ENCODE measurements around the gene ASAP3. TPM values are rescaled to one million over a fixed set of nuclear protein-coding genes. Genes with fewer than 3 reads are reported as not detected.

The ASAP3 gene
- total and polyA plus RNA-seq, 2 donors (not counting 3 experiments of a cell fraction or from before 2014, with no cell fraction given) = 12.5 to 14.2 TPM

DNA sequence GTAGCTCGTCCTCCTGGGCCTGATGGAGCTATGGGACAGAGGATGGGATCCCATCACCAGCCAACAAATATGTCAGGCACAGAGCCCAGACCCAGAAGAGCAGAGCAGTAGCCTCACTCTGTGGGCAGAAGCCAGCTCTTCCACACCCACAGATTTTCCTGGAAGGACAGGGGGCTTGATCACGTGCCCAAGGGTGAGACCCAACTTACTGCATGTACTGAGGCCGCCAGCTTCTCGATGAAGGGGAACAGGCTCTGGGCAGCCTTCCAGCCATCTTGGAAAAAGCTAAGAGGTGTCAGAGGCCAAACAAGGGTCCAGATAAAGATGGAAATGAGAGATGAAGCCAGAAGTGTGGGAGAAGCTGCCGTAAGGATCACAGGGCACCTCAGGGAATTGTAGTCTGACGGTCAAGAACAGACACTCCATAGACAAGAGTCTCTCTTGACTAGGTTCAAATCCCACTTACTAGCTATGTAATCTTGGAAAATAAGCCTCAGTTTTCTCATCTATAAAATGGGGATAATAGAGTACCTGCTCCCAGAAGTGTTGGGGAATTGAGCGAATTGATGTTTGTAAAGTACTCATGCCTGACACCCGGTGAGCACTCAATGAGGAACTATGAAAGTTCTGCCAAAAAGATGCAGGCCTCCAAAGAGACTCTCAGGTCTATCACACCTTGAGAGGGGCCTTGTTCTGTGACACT, 42.4 kb downstream of the ASAP3 start:
- CTCF ChIA-PET = interaction anchor here (1.0 to 2.1 kb wide), 3 partner anchors 15 to 55 kb away, joined by 3 to 8 read pairs (median 6); no protein-coding TSS in a partner anchor
- no peak overlapping the region for H3K4me3 ChIP-seq (replicated peaks in 1 of 3; ENCODE audit: insufficient read depth in 1 of 3, low read depth in 1 of 3, low read length in 3 of 3)
- intact Hi-C loops (cut with micrococcal nuclease) = no loop called here

More for the DNA sequence above, 42.4 kb downstream of the ASAP3 start:
- no peak for DNase-seq (ENCODE audit: low read depth, low spot score)
- dilution Hi-C loops (cut with MboI; ENCODE audit: extremely low pct_ligation_motif_present, low sequenced_read_pairs) = no loop called here
- TF ChIP-seq, protein P1, sequence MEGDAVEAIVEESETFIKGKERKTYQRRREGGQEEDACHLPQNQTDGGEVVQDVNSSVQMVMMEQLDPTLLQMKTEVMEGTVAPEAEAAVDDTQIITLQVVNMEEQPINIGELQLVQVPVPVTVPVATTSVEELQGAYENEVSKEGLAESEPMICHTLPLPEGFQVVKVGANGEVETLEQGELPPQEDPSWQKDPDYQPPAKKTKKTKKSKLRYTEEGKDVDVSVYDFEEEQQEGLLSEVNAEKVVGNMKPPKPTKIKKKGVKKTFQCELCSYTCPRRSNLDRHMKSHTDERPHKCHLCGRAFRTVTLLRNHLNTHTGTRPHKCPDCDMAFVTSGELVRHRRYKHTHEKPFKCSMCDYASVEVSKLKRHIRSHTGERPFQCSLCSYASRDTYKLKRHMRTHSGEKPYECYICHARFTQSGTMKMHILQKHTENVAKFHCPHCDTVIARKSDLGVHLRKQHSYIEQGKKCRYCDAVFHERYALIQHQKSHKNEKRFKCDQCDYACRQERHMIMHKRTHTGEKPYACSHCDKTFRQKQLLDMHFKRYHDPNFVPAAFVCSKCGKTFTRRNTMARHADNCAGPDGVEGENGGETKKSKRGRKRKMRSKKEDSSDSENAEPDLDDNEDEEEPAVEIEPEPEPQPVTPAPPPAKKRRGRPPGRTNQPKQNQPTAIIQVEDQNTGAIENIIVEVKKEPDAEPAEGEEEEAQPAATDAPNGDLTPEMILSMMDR (IDR thresholded peaks at IDR 0.05; ENCODE audit: extremely low read depth in 1 of 2, insufficient read depth in 1 of 2, low read depth in 1 of 2, low read length in 2 of 2) = no peak
- TF ChIP-seq EZH2 (IDR thresholded peaks at IDR 0.05; ENCODE audit: borderline replicate concordance, low read depth, low read length, severe bottlenecking) (no peak), GATA2 (IDR thresholded peaks at IDR 0.05; ENCODE audit: insufficient read depth, insufficient read length, low read depth, low read length) (no peak), FOS (IDR thresholded peaks at IDR 0.05; ENCODE audit: borderline replicate concordance, insufficient read depth, low read length) (no peak), MYC (IDR thresholded peaks at IDR 0.05; ENCODE audit: low read depth, low read length) (no peak), POLR2A (IDR thresholded peaks at IDR 0.05; ENCODE audit: low read depth, low read length) (no peak), POLR2AphosphoS5 (IDR thresholded peaks at IDR 0.05; ENCODE audit: insufficient read depth, low read depth, low read length) (no peak), JUN (IDR thresholded peaks at IDR 0.05; ENCODE audit: borderline replicate concordance, insufficient read depth, insufficient read length, low read depth) (no peak)
- TF ChIP-seq, protein P2, sequence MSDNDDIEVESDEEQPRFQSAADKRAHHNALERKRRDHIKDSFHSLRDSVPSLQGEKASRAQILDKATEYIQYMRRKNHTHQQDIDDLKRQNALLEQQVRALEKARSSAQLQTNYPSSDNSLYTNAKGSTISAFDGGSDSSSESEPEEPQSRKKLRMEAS (IDR thresholded peaks at IDR 0.05; ENCODE audit: insufficient read depth, insufficient read length) = no peak
- no peaks in the 10 kb centered on the region for H3K27me3 ChIP-seq (ENCODE audit: control insufficient read depth in 2 of 2, insufficient read depth in 2 of 2, low read length in 2 of 2)
- H2AFZ ChIP-seq (ENCODE audit: low read depth, low read length) = no peak overlapping the region
- H3K79me2 ChIP-seq (ENCODE audit: control insufficient read depth, insufficient read depth, low read length) = no peaks in the 10 kb centered on the region
- POLR2A ChIA-PET = no interaction called here
- no peaks in the 10 kb centered on the region for H3K9me1 ChIP-seq (replicated peaks; ENCODE audit: control insufficient read depth, extremely low read depth, insufficient read depth, low read length)
- no peak overlapping the region for H3K4me2 ChIP-seq (ENCODE audit: insufficient read depth, low read length)
- no peak overlapping the region for H3K27ac ChIP-seq (ENCODE audit: insufficient read depth, low read depth, low read length)
- H3K36me3 ChIP-seq (ENCODE audit: control insufficient read depth in 2 of 2, extremely low read depth in 1 of 2, insufficient read depth in 2 of 2, low read length in 2 of 2) = no peaks in the 10 kb centered on the region
- H3K9me3 ChIP-seq (replicated peaks; ENCODE audit: control insufficient read depth, insufficient read depth, low read length) = no peaks in the 10 kb centered on the region
- no peak overlapping the region for H3K9ac ChIP-seq (replicated peaks; ENCODE audit: extremely low read depth, insufficient read depth, low read length)
- H4K20me1 ChIP-seq (replicated peaks; ENCODE audit: control insufficient read depth, extremely low read depth, insufficient read depth, low read length) = no peaks in the 10 kb centered on the region
- H3K4me1 ChIP-seq (ENCODE audit: control insufficient read depth, extremely low read depth, insufficient read depth, low read length) = no peaks in the 10 kb centered on the region
- FAIRE-seq = no peak
- BruUV-seq (replicated peaks) = no TSS peak

All from endothelial cell of umbilical vein (primary cell).